Bronchial epithelial cell (primary cell): ENCODE measurements around the gene GAA. TPM values are rescaled to one million over a fixed set of nuclear protein-coding genes. Genes with fewer than 3 reads are reported as not detected.
"Not testable (repeated sequence)": the region's sequence is repeated elsewhere in the genome, so short reads cannot be mapped to it uniquely, and the experiment has no call there.

ENCODE experiments used
- DNase-seq: peaks from one replicate; pipeline ENCODE4 v3.0.0-alpha.2; 2010; ENCODE audit warnings: low read depth
- FAIRE-seq: peaks from 2 replicates; lab custom pipeline; 2011; peaks lifted over from hg19 to GRCh38; lab: Jason Lieb, UNC
- H3K27me3 ChIP-seq: 2 replicates; pipeline ENCODE4 v1.5.1; 2011; ENCODE audit warnings: low read length; ENCODE audit not compliant: control insufficient read depth, insufficient read depth
- H3K36me3 ChIP-seq: 2 replicates; pipeline ENCODE4 v1.5.1; 2011; ENCODE audit warnings: low read length; ENCODE audit not compliant: control insufficient read depth, insufficient read depth
- H3K4me3 ChIP-seq: 2 replicates; pipeline ENCODE4 v1.5.1; 2011; ENCODE audit warnings: mild to moderate bottlenecking, low read depth, low read length, control low read depth
- CTCF ChIP-seq: IDR thresholded peaks from 2 replicates; pipeline ENCODE4 v1.5.1; 2011; ENCODE audit warnings: mild to moderate bottlenecking, moderate library complexity, low read length, control low read depth, inconsistent platforms; ENCODE audit not compliant: insufficient read depth, severe bottlenecking
- total RNA-seq: library from RNA; depleted of rRNA; stranded (reverse); fragments of >200 nt; gene quantifications from 2 replicates; pipeline ENCODE4 v1.2.1, GENCODE V29; 2014

Gene GAA
- total RNA-seq, 1 donor from 2014 or later: 21.1 TPM

- DNase-seq (no peak), FAIRE-seq (no peak)
- H3K27me3 ChIP-seq: no peaks in the 10 kb centered on the region
- H3K36me3 ChIP-seq: no peaks in the 10 kb centered on the region
- H3K4me3 ChIP-seq: no peak overlapping the region
- no peak for TF ChIP-seq CTCF
These were observed 15.3 kb upstream of the GAA start for GRCh38 chr17:80086081-80086480.

GRCh38 chr17:80086616-80087015 lies 14.8 kb upstream of the GAA start:
- no peak for TF ChIP-seq CTCF
- FAIRE-seq (no peak), DNase-seq (no peak)
- no peaks in the 10 kb centered on the region for H3K27me3 ChIP-seq
- no peaks in the 10 kb centered on the region for H3K36me3 ChIP-seq
- H3K4me3 ChIP-seq: no peak overlapping the region

GRCh38 chr17:80087346-80088265 lies 13.8 kb upstream of the GAA start:
- no peak for TF ChIP-seq CTCF
- Histone ChIP-seq H3K36me3 (no peaks in the 10 kb centered on the region), H3K27me3 (no peaks in the 10 kb centered on the region), H3K4me3 (no peak overlapping the region)
- FAIRE-seq: no peak
- DNase-seq: no peak

GRCh38 chr17:80089762-80090161 lies 11.6 kb upstream of the GAA start:
- no peak for TF ChIP-seq CTCF
- no peak for FAIRE-seq
- H3K4me3 ChIP-seq: no peak overlapping the region
- H3K27me3 ChIP-seq: no peaks in the 10 kb centered on the region
- DNase-seq: no peak
- no peaks in the 10 kb centered on the region for H3K36me3 ChIP-seq

GRCh38 chr17:80090164-80090563 lies 11.2 kb upstream of the GAA start:
- not testable (repeated sequence) for H3K4me3 ChIP-seq, H3K36me3 ChIP-seq, DNase-seq, H3K27me3 ChIP-seq
- peak; percentile 40 for FAIRE-seq

GRCh38 chr17:80091376-80091775 lies 10.0 kb upstream of the GAA start:
- DNase-seq (no peak), FAIRE-seq (no peak)
- no peaks in the 10 kb centered on the region for H3K27me3 ChIP-seq
- no peak overlapping the region for H3K4me3 ChIP-seq
- no peaks in the 10 kb centered on the region for H3K36me3 ChIP-seq
- TF ChIP-seq CTCF: no peak
